DMS53 (cell line): Measurements from ENCODE around the gene GRIN1.

Experiments
- DNase-seq: peaks from one replicate; lab custom pipeline; 2025; lab: John Stamatoyannopoulos, UW

GRIN1 gene

GRCh38 chr9:137138722-137139467 lies at the start of gene GRIN1:
Gene GRIN1, plus strand, starts transcription at chr9:137139154. Its CDS starts 333 bp downstream, at chr9:137139487.
- DNase-seq = peak; percentile 63

DNA sequence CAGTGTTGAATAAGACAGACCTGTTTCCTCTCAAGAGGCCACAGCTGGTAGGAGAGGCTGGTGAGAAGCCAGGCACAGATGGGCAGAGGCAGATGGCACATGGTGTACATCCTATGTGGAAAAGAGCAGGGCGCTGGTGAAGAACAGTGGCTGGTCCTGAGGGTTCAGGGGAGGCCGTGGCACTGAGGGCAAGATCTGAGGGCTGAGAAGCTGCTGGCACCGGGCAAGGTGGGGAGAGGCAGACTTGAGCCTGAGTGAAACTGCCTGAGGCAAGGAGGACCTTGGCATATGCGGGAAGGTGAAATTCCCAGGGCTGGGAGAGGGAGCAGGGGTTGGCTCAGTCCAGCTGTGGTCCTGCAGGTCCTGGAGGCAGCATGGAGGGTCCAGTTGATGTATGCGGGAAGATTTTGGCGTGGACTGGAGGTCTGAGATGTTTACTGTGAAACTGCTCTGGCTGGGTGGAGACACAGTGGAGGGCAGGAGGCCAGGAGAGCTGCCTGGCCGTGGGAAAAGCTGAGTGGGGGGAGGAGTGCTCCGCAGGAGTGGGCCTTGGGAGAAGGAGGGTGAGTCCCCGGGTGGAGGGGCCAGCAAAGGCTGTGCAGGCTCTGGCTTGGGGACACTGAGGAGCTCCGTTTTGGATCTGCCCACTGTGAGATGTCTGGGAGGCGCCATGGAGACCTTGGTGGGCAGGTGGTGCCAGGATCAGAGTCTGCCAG lies 49.6 kb upstream of the GRIN1 start:
- no peak for DNase-seq

DNA sequence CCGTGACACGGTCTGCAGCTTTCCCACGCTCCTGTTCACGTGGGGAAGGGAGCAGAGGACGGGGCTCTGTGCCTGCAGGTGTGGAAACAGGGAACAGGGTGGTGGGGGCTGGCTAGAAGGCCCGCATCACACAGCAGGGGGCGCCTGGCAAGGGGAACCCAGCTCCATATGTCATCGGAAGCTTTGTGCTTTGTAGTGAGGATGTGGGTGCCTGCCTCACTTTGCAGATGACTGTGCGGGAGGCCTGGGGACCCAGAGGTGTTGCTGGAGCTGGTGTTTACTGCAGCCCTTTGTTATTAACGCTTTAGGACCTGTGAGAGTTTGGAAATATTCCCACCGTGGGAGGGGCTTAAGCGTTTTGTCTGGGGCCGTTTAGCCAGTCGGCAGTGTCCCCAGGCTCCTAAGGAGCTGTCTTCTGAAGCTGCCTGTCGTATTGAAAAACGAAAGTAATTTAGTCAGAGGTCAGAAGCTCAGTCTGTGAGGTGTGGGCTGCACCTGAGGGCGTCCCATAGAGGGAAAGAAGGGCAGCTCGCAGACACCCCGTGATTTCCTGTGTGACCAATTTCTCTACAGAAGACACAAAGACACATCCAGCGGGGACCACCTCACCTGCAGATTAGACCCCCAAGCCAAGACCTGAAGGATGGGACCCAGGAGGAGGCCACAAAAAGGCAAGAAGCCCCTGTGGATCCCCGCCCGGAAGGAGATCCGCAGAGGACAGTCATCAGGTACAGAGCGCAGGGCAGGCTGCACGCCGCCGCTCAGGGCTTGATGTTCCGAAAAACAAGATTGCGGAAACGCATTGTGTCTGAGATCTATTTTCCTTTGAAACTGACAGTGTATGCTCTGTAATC lies 43.1 kb upstream of the GRIN1 start:
- no peak for DNase-seq

DNA sequence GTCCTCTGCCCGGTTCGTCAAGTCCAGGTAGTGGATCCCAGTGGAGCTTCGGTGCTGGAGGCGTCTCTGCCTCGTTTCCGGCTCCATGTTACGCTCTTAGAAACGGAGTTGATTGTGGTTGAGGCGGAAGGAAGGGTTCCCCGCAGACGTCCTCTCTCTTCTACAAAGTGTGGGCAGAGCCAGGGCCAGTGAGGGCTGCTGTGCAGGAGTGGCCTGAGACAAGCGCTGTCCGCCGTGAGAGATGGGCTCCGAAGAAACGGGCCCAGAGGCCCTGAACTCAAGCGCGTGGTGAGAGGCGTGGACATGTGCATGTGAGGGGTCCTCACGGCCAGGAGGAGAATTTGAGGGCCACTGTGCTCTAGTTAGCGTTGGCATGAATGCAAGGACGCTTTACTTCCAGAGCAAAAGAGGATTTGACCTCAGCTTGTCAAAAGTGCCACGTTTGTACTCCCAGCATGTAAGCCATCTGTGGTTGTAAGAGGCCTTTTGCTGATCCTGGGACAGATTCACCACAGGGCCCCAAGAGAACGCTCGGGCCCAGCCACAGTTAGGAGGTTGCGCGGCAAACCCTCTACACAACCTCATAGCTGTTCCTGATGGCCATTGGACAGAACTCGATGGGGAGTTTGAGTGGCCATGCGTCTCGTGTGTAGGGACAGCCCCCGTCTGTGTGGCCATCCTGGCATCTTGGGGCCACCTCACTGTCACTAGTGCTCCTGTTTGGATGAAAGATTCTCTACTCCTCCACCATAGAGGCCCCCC lies 42.0 kb upstream of the GRIN1 start:
- no peak for DNase-seq

DNA sequence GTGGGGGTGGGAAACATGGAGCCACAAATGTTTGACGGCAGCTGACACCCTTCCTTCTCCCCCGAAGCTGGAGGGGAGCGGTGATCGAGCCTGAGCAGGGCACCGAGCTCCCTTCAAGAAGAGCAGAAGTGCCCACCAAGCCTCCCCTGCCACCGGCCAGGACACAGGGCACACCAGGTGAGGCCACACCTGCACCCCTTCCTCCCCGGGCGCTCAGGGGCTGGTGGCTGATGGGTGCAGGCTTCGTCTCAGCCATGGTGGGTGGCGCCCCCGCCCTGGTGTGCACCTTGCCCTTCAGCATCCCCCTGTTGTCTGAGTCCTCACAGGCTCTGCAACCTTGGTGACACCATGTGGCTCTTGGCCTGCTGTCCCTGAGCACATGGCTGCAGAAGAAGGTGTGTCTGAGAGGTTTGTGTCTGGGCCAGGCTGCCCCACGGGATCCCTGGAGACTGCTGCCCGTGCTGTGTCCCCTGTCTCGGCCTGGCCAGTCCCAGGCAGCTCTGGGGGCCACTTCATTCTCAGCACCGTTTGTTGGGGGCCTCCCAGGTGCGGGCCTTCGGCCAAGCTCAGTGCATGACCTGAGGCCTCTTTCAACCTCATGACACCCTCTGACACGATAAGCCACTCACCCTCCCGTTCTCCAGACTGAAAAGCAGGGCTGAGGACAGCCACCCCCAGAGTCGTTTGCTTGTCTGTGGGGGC lies 41.0 kb upstream of the GRIN1 start:
- no peak for DNase-seq

- DNase-seq = no peak
Observed at GRCh38 chr9:137099231-137099630, 39.7 kb upstream of the GRIN1 start.

DNA sequence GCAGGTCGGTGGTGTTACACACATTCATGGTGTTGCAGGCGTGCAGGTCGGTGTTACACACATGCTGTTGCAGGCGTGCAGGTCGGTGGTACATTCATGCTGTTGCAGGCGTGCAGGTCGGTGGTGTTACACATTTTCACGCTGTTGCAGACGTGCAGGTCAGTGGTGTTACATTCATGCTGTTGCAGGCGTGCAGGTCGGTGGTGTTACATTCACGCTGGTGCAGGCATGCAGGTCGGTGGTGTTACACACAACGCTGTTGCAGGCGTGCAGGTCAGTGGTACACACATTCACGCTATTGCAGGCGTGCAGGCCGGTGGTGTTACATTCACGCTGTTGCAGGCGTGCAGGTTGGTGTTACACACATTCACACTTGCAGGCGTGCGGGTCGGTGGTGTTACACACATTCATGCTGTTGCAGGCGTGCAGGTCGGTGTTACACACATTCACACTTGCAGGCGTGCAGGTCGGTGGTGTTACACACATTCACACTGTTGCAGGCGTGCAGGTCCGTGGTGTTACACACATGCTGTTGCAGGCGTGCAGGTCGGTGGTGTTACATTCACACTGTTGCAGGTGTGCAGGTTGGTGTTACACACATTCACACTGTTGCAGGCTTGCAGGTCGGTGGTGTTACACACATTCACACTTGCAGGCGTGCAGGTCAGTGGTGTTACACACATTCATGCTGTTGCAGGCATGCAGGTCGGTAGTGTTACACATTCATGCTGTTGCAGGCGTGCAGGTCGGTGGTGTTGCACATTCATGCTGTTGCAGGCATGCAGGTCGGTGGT lies 35.6 kb upstream of the GRIN1 start:
- DNase-seq = no peak

- no peak for DNase-seq
Observed at GRCh38 chr9:137105814-137106661, 32.9 kb upstream of the GRIN1 start.

DNA sequence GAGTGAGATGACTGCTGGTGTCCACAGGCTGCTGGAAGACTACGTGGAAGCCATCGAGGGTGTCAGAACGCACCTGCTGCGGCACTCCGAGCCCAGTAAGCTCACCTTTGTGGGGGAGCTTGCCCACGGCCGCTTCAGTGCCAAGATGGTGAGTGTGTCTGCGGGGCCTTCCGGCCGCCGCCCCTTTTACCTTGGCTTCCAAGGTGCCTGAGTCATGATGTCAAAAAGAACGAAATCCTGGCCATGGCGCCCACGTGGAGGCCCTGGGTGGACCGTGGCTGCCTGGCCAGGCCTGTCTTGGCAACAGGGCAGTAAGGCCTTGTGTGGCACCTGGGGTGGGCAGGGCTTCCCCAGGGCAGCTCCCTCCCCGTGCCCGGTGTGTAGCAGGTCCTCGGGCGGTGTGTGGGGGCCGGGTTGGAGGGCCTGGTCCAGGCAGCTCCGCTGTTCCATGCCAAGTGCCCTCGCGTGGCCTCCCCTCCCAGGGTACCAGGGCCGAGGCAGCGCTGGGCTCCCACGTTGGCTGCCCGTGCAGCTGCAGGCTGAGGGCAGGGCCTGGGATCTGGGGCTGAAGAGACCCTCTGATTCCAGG lies 32.2 kb upstream of the GRIN1 start:
- no peak for DNase-seq

- DNase-seq = no peak
Observed at GRCh38 chr9:137107312-137107921, 31.5 kb upstream of the GRIN1 start.

DNA sequence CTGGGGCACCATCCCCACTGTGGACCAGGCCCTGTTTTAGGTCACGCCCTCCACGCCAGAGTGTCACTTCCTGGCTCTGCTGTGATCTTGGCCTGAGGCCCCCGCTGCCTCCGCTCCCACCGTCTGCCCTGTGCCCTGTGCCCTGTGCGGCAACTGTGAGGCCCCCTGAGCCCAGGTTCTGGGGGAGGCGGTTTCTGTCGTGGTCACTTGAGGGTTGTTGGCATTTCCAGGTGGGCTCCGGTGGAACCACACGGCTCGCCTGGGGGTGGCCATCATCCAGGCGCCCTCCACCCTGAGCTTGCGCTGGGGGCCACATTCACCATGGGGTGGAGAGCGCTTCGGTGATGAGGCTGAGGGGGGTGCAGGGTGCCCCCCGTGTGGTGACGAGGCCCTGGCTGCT lies 31.0 kb upstream of the GRIN1 start:
- DNase-seq = no peak

DNA sequence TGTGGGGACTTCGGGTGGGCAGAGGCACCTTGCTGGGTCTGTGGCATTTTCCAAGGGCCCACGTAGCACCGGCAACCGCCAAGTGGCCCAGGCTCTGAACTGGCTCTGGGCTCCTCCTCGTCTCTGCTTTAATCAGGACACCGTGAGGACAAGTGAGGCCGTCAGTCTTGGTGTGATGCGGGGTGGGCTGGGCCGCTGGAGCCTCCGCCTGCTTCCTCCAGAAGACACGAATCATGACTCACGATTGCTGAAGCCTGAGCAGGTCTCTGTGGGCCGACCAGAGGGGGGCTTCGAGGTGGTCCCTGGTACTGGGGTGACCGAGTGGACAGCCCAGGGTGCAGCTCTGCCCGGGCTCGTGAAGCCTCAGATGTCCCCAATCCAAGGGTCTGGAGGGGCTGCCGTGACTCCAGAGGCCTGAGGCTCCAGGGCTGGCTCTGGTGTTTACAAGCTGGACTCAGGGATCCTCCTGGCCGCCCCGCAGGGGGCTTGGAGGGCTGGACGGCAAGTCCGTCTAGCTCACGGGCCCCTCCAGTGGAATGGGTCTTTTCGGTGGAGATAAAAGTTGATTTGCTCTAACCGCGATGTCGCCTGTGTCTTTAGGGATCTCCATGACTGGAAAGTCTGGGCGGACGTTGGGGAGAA lies 30.2 kb upstream of the GRIN1 start:
- no peak for DNase-seq

- no peak for DNase-seq
Observed at GRCh38 chr9:137109250-137110146, 29.5 kb upstream of the GRIN1 start.

DNA sequence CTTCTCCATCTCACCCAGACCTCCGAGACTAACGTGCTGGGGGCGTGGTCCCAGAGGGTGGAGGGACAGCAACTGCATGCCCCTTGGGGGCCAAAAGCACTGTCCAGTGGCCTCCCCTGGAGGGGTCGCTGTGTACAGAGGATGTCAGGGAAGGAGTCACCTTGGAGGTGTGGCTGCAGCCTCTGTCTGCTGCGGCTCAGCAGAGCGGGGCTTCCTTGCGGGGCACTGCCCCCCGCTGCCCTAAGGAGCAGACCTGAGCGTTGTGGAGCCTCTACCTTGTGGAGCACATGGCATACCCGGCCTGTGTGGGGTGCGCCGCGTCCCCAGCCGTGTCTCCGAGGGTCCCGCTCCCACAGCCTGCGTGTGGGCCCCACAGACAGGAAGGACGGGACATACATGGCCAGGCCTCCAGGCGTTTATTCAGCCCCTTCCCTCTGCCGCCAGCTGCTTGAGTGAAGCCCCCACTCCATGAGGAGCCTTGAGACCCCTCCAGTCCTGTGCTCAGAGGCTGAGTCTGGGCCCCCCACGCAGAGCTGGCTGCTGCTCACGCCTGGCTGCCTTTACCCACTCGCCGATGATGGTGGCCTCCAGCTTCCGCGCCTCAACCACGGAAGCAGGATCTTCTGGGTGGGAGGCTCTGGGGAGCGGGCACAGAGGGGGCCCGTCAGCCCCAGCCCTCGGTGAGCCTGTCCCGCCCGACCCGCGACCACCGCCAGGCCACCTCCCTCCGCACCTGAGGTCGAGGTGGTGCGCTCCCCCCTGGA lies 28.6 kb upstream of the GRIN1 start:
- no peak for DNase-seq

DNA sequence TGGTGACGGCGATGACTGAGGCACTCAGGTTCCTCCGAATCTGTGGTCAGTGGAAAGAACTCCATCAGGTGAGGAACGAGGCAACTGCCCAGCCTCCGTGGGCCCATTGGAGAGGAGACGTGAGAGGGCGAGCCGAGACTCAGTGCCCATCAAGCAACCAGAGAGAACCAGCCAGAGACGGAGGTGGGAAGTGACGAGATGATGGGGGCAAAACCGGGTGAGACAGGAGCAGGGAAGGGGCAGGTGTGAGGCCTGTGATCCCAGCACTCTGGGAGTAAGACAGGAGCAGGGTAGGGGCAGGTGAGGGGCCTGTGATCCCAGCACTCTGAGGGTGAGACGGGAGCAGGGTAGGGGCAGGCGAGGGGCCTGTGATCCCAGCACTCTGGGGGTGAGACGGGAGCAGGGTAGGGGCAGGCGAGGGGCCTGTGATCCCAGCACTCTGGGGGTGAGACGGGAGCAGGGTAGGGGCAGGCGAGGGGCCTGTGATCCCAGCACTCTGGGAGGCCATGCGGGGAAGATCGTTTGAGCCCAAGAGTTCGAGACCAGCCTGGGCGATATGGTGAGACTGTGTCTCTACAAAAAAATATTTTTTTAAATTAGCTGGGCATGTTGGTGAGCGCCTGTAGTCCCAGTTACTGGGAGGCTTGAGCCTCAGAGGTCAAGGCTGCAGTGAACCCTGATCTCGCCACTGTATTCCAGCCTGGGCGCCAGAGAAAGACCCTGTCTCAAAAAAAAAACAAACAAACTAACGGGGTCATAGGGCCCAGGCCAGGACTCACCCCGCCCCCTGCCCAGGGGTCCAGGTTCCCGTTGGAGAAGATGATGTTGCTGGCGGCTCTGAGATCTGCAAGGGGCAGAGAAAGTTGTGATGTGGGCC lies 27.8 kb upstream of the GRIN1 start:
- DNase-seq = no peak
